H1 (cell line): ENCODE results near the gene PALD1. TPM values are rescaled to one million over a fixed set of nuclear protein-coding genes. Genes with fewer than 3 reads are reported as not detected.

Experiments
- BCL11A ChIP-seq, 2 experiments: IDR thresholded peaks; one replicate each; pipeline ENCODE4 v1.6.1; 2011; ENCODE audit warnings: low read depth in 2 of 2, low read length in 2 of 2, mild to moderate bottlenecking in 2 of 2
- CHD2 ChIP-seq: IDR thresholded peaks from 2 replicates; pipeline ENCODE4 v1.6.1; 2012; ENCODE audit warnings: low read length, improper control_type of control experiment
- E2F6 ChIP-seq: IDR thresholded peaks from 2 replicates; pipeline ENCODE4 v1.6.1; 2012; ENCODE audit warnings: inconsistent platforms
- EZH2 ChIP-seq: fragments of 200-600 bp; sonication (generic); IDR thresholded peaks from 2 replicates; pipeline ENCODE4 v1.7.1; 2012; ENCODE audit warnings: low read depth, mild to moderate bottlenecking, moderate library complexity, low read length, inconsistent platforms; ENCODE audit not compliant: severe bottlenecking
- GTF2F1 ChIP-seq: IDR thresholded peaks from 2 replicates; pipeline ENCODE4 v1.6.1; 2012; ENCODE audit warnings: low read depth, low read length, improper control_type of control experiment, borderline replicate concordance
- KDM1A ChIP-seq: fragments of 200-600, 300-600 bp; sonication (generic); IDR thresholded peaks from 2 replicates; pipeline ENCODE4 v1.7.1; 2016; ENCODE audit warnings: mild to moderate bottlenecking, low read length, borderline replicate concordance
- POLR2AphosphoS5 ChIP-seq: IDR thresholded peaks from 2 replicates; pipeline ENCODE4 v1.6.1; 2011; ENCODE audit warnings: low read depth, low read length
- SIRT6 ChIP-seq: IDR thresholded peaks from one replicate; pipeline ENCODE4 v1.7.1; 2012; ENCODE audit warnings: low read length, inconsistent platforms
- TAF1 ChIP-seq: IDR thresholded peaks from 2 replicates; pipeline ENCODE4 v1.6.1; 2011; ENCODE audit warnings: mild to moderate bottlenecking, low read depth, low read length
- polyA plus RNA-seq, 7 experiments: library from polyadenylated mRNA; depleted of rRNA in 3 of 7; stranded (reverse) in 5 of 7; unstranded in 2 of 7; fragments of >200 nt in 5 of 7; fragments of 200-250 nt in 2 of 7; gene quantifications; 1 replicate in 5 of 7; 2 replicates in 1 of 7; 4 replicates in 1 of 7; pipeline versions ENCODE4 v1.2.1 to v1.2.3, GENCODE V29; 2011 to 2013; ENCODE audit warnings: missing spikeins in 2 of 7, mixed read lengths in 2 of 7
- total RNA-seq: library from RNA; stranded (reverse); fragmentation: NEBNext Ultra II Directional; extraction: Animal tissue kit (Norgen Biotek cat#: 25700); gene quantifications from 2 replicates; pipeline ENCODE4 v1.2.1, GENCODE V29; 2021

Gene PALD1
- total and polyA plus RNA-seq, 2 of the 8 experiments (the other 6 are each of a cell fraction or from before 2014, with no cell fraction given), result 13.3 to 32.8 TPM

- TF ChIP-seq CHD2 (no peak), KDM1A (no peak), GTF2F1 (no peak), BCL11A (IDR thresholded peaks at IDR 0.05; ENCODE audit: low read depth in 2 of 2, low read length in 2 of 2) (no peak), TAF1 (no peak), POLR2AphosphoS5 (no peak), EZH2 (no peak), E2F6 (no peak), SIRT6 (no peak)
These were observed 76.8 kb downstream of the PALD1 start (continued) for GRCh38 chr10:70555371-70555770.
